ENCODE measurements around the gene RSBN1.

Gene RSBN1

GRCh38 chr1:113770031-113770430, 42.2 kb downstream of the RSBN1 start:
- Histone ChIP-seq H3K9me3 (ENCODE audit: control insufficient read depth, insufficient read depth, low read length) (no peaks in the 10 kb centered on the region), H3K4me1 (ENCODE audit: control insufficient read depth, insufficient read depth, low read length) (peaks cover 9% of the 10 kb centered on the region), H3K27me3 (ENCODE audit: control insufficient read depth, insufficient read depth, low read length) (no peaks in the 10 kb centered on the region), H3K4me3 (ENCODE audit: low read depth, low read length) (no peak overlapping the region), H3K9ac (ENCODE audit: low read depth, low read length) (no peak overlapping the region), H3K36me3 (ENCODE audit: control insufficient read depth, insufficient read depth, low read length) (no peaks in the 10 kb centered on the region)

GRCh38 chr1:113769601-113769970, 42.7 kb downstream of the RSBN1 start:
- Histone ChIP-seq H3K9me3 (ENCODE audit: control insufficient read depth, insufficient read depth, low read length) (no peaks in the 10 kb centered on the region), H3K4me3 (ENCODE audit: low read depth, low read length) (no peak overlapping the region), H3K36me3 (ENCODE audit: control insufficient read depth, insufficient read depth, low read length) (no peaks in the 10 kb centered on the region), H3K9ac (ENCODE audit: low read depth, low read length) (no peak overlapping the region), H3K27me3 (ENCODE audit: control insufficient read depth, insufficient read depth, low read length) (no peaks in the 10 kb centered on the region), H3K4me1 (ENCODE audit: control insufficient read depth, insufficient read depth, low read length) (peaks cover 9% of the 10 kb centered on the region)

DNA sequence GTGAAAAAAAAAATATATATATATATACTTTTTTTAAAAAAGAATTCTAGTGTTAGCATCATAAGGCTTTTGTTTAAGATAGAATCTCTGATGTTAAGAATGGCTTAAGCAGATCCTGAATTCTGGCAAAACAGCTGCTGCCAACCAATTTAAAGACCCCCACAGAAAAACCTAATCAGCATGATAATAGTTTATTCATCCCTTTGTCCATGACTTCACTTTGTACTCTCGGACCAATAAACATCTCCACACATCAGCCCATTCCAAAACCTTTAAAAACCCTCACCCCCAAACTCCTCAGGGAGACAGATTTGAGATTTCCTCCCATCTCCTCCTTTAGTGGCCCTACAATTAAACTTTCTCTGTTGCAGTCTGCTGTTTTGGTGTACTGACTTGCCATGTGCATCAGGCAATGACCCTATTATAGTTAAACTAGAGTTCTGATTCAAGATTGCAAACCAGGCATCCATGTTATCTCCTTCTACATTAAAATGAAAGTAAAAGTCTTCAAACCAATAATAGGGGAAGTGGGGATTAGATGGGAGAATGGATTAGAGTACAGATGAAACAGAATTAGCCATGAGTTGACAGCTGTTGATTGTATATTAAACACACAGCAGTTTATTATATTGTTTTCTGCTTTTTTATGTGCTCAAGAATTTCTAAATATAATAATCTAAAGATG, 43.2 kb downstream of the RSBN1 start:
- Histone ChIP-seq H3K36me3 (ENCODE audit: control insufficient read depth, insufficient read depth, low read length) (no peaks in the 10 kb centered on the region), H3K4me3 (ENCODE audit: low read depth, low read length) (no peak overlapping the region), H3K27me3 (ENCODE audit: control insufficient read depth, insufficient read depth, low read length) (no peaks in the 10 kb centered on the region), H3K9me3 (ENCODE audit: control insufficient read depth, insufficient read depth, low read length) (no peaks in the 10 kb centered on the region), H3K9ac (ENCODE audit: low read depth, low read length) (no peak overlapping the region), H3K4me1 (ENCODE audit: control insufficient read depth, insufficient read depth, low read length) (peaks cover 9% of the 10 kb centered on the region)

GRCh38 chr1:113765306-113766230, 46.7 kb downstream of the RSBN1 start:
- Histone ChIP-seq H3K4me3 (ENCODE audit: low read depth, low read length) (no peak overlapping the region), H3K27me3 (ENCODE audit: control insufficient read depth, insufficient read depth, low read length) (no peaks in the 10 kb centered on the region), H3K36me3 (ENCODE audit: control insufficient read depth, insufficient read depth, low read length) (no peaks in the 10 kb centered on the region), H3K4me1 (ENCODE audit: control insufficient read depth, insufficient read depth, low read length) (peaks cover 3% of the 10 kb centered on the region), H3K9me3 (ENCODE audit: control insufficient read depth, insufficient read depth, low read length) (no peaks in the 10 kb centered on the region), H3K9ac (ENCODE audit: low read depth, low read length) (no peak overlapping the region)

GRCh38 chr1:113763661-113764060, 48.6 kb downstream of the RSBN1 start:
- H3K4me3 ChIP-seq (ENCODE audit: low read depth, low read length) = no peak overlapping the region
- H3K4me1 ChIP-seq (ENCODE audit: control insufficient read depth, insufficient read depth, low read length) = peaks cover 4% of the 10 kb centered on the region
- H3K36me3 ChIP-seq (ENCODE audit: control insufficient read depth, insufficient read depth, low read length) = no peaks in the 10 kb centered on the region
- no peaks in the 10 kb centered on the region for H3K27me3 ChIP-seq (ENCODE audit: control insufficient read depth, insufficient read depth, low read length)
- H3K9me3 ChIP-seq (ENCODE audit: control insufficient read depth, insufficient read depth, low read length) = no peaks in the 10 kb centered on the region
- H3K9ac ChIP-seq (ENCODE audit: low read depth, low read length) = no peak overlapping the region

DNA sequence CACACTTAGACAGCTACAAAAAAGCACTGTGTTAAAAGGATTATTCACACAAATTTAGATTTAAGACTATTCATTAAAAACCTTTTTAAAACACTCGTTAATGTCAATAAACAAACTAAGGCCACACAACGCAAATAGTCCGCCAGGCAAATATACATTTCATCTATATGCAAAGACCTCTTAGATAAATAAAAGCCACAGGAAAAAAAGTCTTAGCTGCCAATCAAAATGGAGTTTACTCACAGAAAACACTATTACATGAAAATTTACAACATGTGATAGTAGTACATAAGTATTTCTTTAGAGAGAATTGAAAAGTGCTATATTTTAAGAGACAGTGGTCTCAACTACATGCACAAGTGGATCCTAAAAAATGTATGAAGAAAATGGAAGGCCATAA, 50.3 kb downstream of the RSBN1 start:
- Histone ChIP-seq H3K4me1 (ENCODE audit: control insufficient read depth, insufficient read depth, low read length) (peaks cover 4% of the 10 kb centered on the region), H3K4me3 (ENCODE audit: low read depth, low read length) (no peak overlapping the region), H3K36me3 (ENCODE audit: control insufficient read depth, insufficient read depth, low read length) (no peaks in the 10 kb centered on the region), H3K27me3 (ENCODE audit: control insufficient read depth, insufficient read depth, low read length) (no peaks in the 10 kb centered on the region), H3K9ac (ENCODE audit: low read depth, low read length) (no peak overlapping the region), H3K9me3 (ENCODE audit: control insufficient read depth, insufficient read depth, low read length) (no peaks in the 10 kb centered on the region)

GRCh38 chr1:113760102-113761080, 51.9 kb downstream of the RSBN1 start:
- Histone ChIP-seq H3K4me3 (ENCODE audit: low read depth, low read length) (peak overlapping the region; percentile 97), H3K4me1 (ENCODE audit: control insufficient read depth, insufficient read depth, low read length) (peaks cover 4% of the 10 kb centered on the region), H3K9ac (ENCODE audit: low read depth, low read length) (peak overlapping the region; percentile 86), H3K36me3 (ENCODE audit: control insufficient read depth, insufficient read depth, low read length) (no peaks in the 10 kb centered on the region), H3K9me3 (ENCODE audit: control insufficient read depth, insufficient read depth, low read length) (no peaks in the 10 kb centered on the region), H3K27me3 (ENCODE audit: control insufficient read depth, insufficient read depth, low read length) (no peaks in the 10 kb centered on the region)

DNA sequence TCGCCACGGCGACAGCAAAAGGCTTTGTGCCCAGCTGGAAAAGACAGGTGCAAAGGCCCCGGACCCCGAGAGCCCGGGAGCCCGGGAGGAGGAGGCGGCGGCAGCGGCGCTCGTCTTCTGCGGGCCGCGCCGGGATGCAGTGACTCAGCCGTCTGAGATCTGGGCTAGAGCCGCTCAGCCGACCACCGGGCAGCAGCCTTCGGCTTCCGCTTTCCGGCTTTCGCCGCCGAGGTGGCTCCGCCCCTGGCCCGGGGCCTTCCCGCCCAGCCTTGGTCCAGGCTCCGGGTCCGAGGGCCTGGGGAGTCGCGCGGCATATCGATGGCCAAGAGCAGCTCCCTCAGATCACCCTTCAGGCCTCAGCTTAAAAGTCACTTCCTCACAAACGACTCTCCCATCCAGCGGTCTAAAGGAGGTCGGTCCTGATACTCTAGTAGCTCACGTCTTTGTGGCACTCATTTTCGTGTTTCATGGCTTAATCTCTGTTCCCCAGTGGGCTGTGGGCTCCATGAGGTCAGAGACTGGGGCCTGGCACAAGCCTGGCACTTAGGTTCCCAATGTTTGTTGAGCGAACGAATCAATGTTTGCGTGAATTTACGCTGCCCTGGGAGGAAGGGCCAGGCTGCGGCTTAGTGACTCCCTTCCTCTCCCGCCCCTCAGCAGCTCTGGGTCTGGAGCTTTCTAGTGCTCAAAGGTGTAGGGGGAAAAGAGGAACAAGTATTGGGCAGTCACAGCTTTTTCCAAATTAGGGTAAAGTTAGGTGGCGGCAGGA, 52.8 kb downstream of the RSBN1 start, which contains the start of gene PHTF1:
Gene PHTF1 (minus strand): TSS at position 154 of the 769 bp plus-strand sequence. CDS start 783 bp downstream, outside the sequence.
- no peaks in the 10 kb centered on the region for H3K36me3 ChIP-seq (ENCODE audit: control insufficient read depth, insufficient read depth, low read length)
- no peaks in the 10 kb centered on the region for H3K9me3 ChIP-seq (ENCODE audit: control insufficient read depth, insufficient read depth, low read length)
- H3K4me1 ChIP-seq (ENCODE audit: control insufficient read depth, insufficient read depth, low read length) = peaks cover 4% of the 10 kb centered on the region
- H3K9ac ChIP-seq (ENCODE audit: low read depth, low read length) = peak within 1 kb of the TSS; percentile 86
- H3K27me3 ChIP-seq (ENCODE audit: control insufficient read depth, insufficient read depth, low read length) = no peaks in the 10 kb centered on the region
- peak within 1 kb of the TSS; percentile 97 for H3K4me3 ChIP-seq (ENCODE audit: low read depth, low read length)

DNA sequence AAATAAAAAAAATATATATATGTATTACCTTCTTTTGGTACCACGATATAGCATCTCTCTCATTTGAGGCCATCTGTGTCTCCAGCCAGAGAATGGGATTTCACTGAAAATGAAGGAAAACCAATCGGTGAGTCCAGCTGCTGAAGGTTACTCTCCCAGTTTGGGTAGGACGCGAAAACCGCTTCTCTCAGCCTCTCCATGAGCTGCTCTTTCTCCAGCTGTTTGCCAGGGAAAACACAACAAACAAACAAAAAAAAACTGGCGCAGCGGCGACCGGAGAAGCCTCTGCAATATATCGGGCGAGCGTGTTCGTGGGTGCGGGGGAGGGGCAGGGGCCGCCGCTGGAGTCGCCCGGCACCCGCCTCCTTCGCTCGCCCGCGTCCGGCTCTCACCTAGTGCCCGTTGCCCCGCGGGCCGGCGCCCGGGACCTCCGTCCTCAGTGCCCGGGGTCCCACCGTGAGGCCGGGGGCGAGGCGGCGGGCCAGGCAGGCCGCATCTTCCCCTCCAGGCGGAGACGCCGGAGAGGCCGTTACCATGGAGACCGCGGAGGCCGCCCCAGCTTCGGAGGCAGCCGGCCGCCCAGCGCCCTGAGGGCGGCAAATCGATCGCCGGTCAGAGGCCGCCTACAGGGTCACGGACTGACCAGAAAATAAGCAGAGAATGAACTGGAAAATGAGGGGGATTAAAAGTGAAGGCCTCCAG, 53.5 kb downstream of the RSBN1 start:
- H3K4me1 ChIP-seq (ENCODE audit: control insufficient read depth, insufficient read depth, low read length) = peaks cover 4% of the 10 kb centered on the region

GRCh38 chr1:113756461-113756860, 55.8 kb downstream of the RSBN1 start:
- Histone ChIP-seq H3K36me3 (ENCODE audit: control insufficient read depth, insufficient read depth, low read length) (peaks cover 3% of the 10 kb centered on the region), H3K9ac (ENCODE audit: low read depth, low read length) (no peak overlapping the region), H3K27me3 (ENCODE audit: control insufficient read depth, insufficient read depth, low read length) (no peaks in the 10 kb centered on the region), H3K4me1 (ENCODE audit: control insufficient read depth, insufficient read depth, low read length) (peaks cover 4% of the 10 kb centered on the region), H3K4me3 (ENCODE audit: low read depth, low read length) (no peak overlapping the region), H3K9me3 (ENCODE audit: control insufficient read depth, insufficient read depth, low read length) (no peaks in the 10 kb centered on the region)

More for the DNA sequence above, 53.5 kb downstream of the RSBN1 start:
- Histone ChIP-seq H3K27me3 (ENCODE audit: control insufficient read depth, insufficient read depth, low read length) (no peaks in the 10 kb centered on the region), H3K9ac (ENCODE audit: low read depth, low read length) (peak overlapping the region; percentile 86), H3K4me3 (ENCODE audit: low read depth, low read length) (peak overlapping the region; percentile 97), H3K36me3 (ENCODE audit: control insufficient read depth, insufficient read depth, low read length) (peaks cover under 1% of the 10 kb centered on the region), H3K9me3 (ENCODE audit: control insufficient read depth, insufficient read depth, low read length) (no peaks in the 10 kb centered on the region)

Measured in iPS-15b (cell line).